HepG2 (cell line): ENCODE measurements around the gene SFRP2. TPM values are rescaled to one million over a fixed set of nuclear protein-coding genes. Genes with fewer than 3 reads are reported as not detected.

Experiments
- ATAC-seq: fragments of 200-7000 bp; cut with Tn5 transposase; 3 replicates; pipeline ENCODE4 v1.9.1; 2020; ENCODE audit warnings: mild to moderate bottlenecking, moderate library complexity
- BruUV-seq: library from RNA; stranded (reverse); fragments of 400-500 nt; replicated peaks from 2 replicates; lab custom pipeline; 2021; lab: Mats Ljungman, UMichigan
- CTCF ChIA-PET: fragments of 300-600 bp; formaldehyde crosslinking; extraction: SDS; loops from one replicate; lab custom pipeline; 2021; ENCODE audit warnings: low total read pairs, inconsistent platforms, low intra/inter-chr PET ratio; lab: Yijun Ruan, JAX
- POLR2A ChIA-PET: fragments of 350-600 bp; sonication (Branson Sonifier 250); formaldehyde crosslinking; loops from one replicate; lab custom pipeline; 2020; ENCODE audit warnings: antibody characterized with exemption, inconsistent platforms; lab: Yijun Ruan, JAX
- DNase-seq: peaks from one replicate; pipeline ENCODE4 v3.0.0-alpha.2; 2015; ENCODE audit warnings: low spot score
- FAIRE-seq: peaks from 3 replicates; lab custom pipeline; 2011; peaks lifted over from hg19 to GRCh38; lab: Jason Lieb, UNC
- H2AFZ ChIP-seq: one replicate; pipeline ENCODE4 v1.6.1; 2011; ENCODE audit warnings: low read length, inconsistent platforms
- H3K27ac ChIP-seq: fragments of 300-600 bp; 3 replicates; pipeline ENCODE4 v1.8.0; 2011; ENCODE audit warnings: mixed run types, mild to moderate bottlenecking, mixed read lengths, low read length, inconsistent platforms; ENCODE audit not compliant: insufficient read depth; ENCODE audit errors: extremely low read length
- H3K27me3 ChIP-seq, 2 experiments: fragments of 200-600 bp in 1 of 2; 2 replicates in 1 of 2; 3 replicates in 1 of 2; pipeline versions ENCODE4 v1.6.0 to v1.8.0; 2011; ENCODE audit warnings: low read length in 2 of 2, mild to moderate bottlenecking in 2 of 2, moderate library complexity in 2 of 2, inconsistent platforms in 1 of 2; ENCODE audit not compliant: insufficient read depth in 2 of 2, control insufficient read depth in 1 of 2
- H3K36me3 ChIP-seq, 2 experiments: fragments of 200-600 bp in 1 of 2; replicated peaks in 1 of 2; 2 replicates in 1 of 2; 3 replicates in 1 of 2; pipeline versions ENCODE4 v1.5.1 to v1.8.0; 2011; ENCODE audit warnings: low read length in 2 of 2, inconsistent platforms in 1 of 2; ENCODE audit not compliant: insufficient read depth in 2 of 2, control insufficient read depth in 1 of 2
- H3K4me1 ChIP-seq: 2 replicates; pipeline ENCODE4 v1.5.1; 2012; ENCODE audit warnings: low read length, inconsistent platforms; ENCODE audit not compliant: insufficient read depth
- H3K4me2 ChIP-seq: 2 replicates; pipeline ENCODE4 v1.6.0; 2011; ENCODE audit warnings: low read depth, low read length, inconsistent platforms
- H3K4me3 ChIP-seq, 3 experiments: fragments of 200-600 bp in 1 of 3; sonication (generic), shearing (Covaris generic) in 1 of 3; replicated peaks in 1 of 3; 2 replicates each; pipeline ENCODE4 v1.5.1; 2011 to 2016; ENCODE audit warnings: low read length in 3 of 3, inconsistent platforms in 2 of 3, low read depth in 2 of 3, mild to moderate bottlenecking in 2 of 3, control low read depth in 1 of 3, mixed read lengths in 1 of 3; ENCODE audit not compliant: insufficient read depth in 1 of 3
- H3K79me2 ChIP-seq: one replicate; pipeline ENCODE4 v1.6.1; 2011; ENCODE audit warnings: low read length, inconsistent platforms; ENCODE audit not compliant: insufficient read depth
- H3K9ac ChIP-seq: 2 replicates; pipeline ENCODE4 v1.6.0; 2011; ENCODE audit warnings: mild to moderate bottlenecking, low read depth, low read length, inconsistent platforms; ENCODE audit not compliant: insufficient read depth
- H3K9me3 ChIP-seq: 2 replicates; pipeline ENCODE4 v1.5.1; 2012; ENCODE audit warnings: mild to moderate bottlenecking, low read length
- H4K20me1 ChIP-seq: 2 replicates; pipeline ENCODE4 v1.6.0; 2011; ENCODE audit warnings: inconsistent platforms, mild to moderate bottlenecking, low read length, moderate library complexity; ENCODE audit not compliant: insufficient read depth
- ETV5 ChIP-seq: IDR thresholded peaks from 2 replicates; pipeline ENCODE4 v1.6.1; 2018; ENCODE audit warnings: missing biosample characterization, missing genetic modification reagents, inconsistent platforms, borderline replicate concordance
- GLMP ChIP-seq: sonication (generic); formaldehyde crosslinking; IDR thresholded peaks from 2 replicates; pipeline ENCODE4 v1.9.0; 2021; ENCODE audit warnings: missing genetic modification reagents, mild to moderate bottlenecking, borderline replicate concordance
- TBX2 ChIP-seq: sonication (generic); formaldehyde crosslinking; IDR thresholded peaks from 2 replicates; pipeline ENCODE4 v1.5.0; 2020; ENCODE audit warnings: missing genetic modification reagents, mild to moderate bottlenecking, borderline replicate concordance
- ZNF891 ChIP-seq: sonication (generic); formaldehyde crosslinking; IDR thresholded peaks from 2 replicates; pipeline ENCODE4 v1.5.0; 2020; ENCODE audit warnings: mild to moderate bottlenecking, missing genetic modification reagents
- WGBS: methylation state at CpG from one replicate; pipeline ENCODE4 v1.1.6; 2017; ENCODE audit warnings: low lambda C conversion rate; 5-methylcytosine and 5-hydroxymethylcytosine counted together
- in situ Hi-C: cut with HindIII; loops from 2 replicates; pipeline ENCODE4 v1.10.0; 2017; ENCODE audit warnings: low pct_unique_long_range_greater_than_20kb; ENCODE audit not compliant: extremely low pct_ligation_motif_present
- intact Hi-C: fragments of 100-400 bp; cut with micrococcal nuclease; formaldehyde crosslinking; loops from one replicate; pipeline ENCODE4 v1.10.0; 2022; ENCODE audit not compliant: unreplicated experiment
- polyA plus RNA-seq, 8 experiments: library from polyadenylated mRNA; depleted of rRNA in 3 of 8; stranded (reverse) in 7 of 8; unstranded in 1 of 8; fragments of >200 nt; fragmentation: Illumina TruSeq in 4 of 8; extraction: Trizol in 4 of 8; gene quantifications; 2 replicates each; pipeline versions ENCODE4 v1.2.1 to v1.2.3, GENCODE V29; 2011 to 2016; ENCODE audit warnings: low read depth in 4 of 8, missing spikeins in 1 of 8, mixed read lengths in 1 of 8; ENCODE audit not compliant: insufficient read depth in 1 of 8
- total RNA-seq, 5 experiments: library from RNA; depleted of rRNA; stranded (reverse); fragments of >200 nt; fragmentation: Illumina TruSeq; extraction: Trizol; gene quantifications; 2 replicates each; pipeline ENCODE4 v1.2.3, GENCODE V29; 2016; ENCODE audit warnings: low read depth in 1 of 5
- TF ChIP-seq, protein P1 (sequence below): sonication (generic); formaldehyde crosslinking; IDR thresholded peaks from 2 replicates; pipeline ENCODE4 v1.8.0; 2022; ENCODE audit warnings: missing genetic modification reagents, low read depth, mild to moderate bottlenecking, borderline replicate concordance
- TF ChIP-seq, protein P2 (sequence below): sonication (generic); formaldehyde crosslinking; IDR thresholded peaks from 2 replicates; pipeline ENCODE4 v1.4.0; 2020; ENCODE audit warnings: mild to moderate bottlenecking, missing genetic modification reagents
- TF ChIP-seq, protein P3 (sequence below): sonication (generic); formaldehyde crosslinking; IDR thresholded peaks from 2 replicates; pipeline ENCODE4 v1.4.0; 2020; ENCODE audit warnings: missing genetic modification reagents, borderline replicate concordance

SFRP2 gene
- total and polyA plus RNA-seq, 2 of the 13 experiments (the other 11 are each of a cell fraction or from before 2014, with no cell fraction given): not detected

DNA sequence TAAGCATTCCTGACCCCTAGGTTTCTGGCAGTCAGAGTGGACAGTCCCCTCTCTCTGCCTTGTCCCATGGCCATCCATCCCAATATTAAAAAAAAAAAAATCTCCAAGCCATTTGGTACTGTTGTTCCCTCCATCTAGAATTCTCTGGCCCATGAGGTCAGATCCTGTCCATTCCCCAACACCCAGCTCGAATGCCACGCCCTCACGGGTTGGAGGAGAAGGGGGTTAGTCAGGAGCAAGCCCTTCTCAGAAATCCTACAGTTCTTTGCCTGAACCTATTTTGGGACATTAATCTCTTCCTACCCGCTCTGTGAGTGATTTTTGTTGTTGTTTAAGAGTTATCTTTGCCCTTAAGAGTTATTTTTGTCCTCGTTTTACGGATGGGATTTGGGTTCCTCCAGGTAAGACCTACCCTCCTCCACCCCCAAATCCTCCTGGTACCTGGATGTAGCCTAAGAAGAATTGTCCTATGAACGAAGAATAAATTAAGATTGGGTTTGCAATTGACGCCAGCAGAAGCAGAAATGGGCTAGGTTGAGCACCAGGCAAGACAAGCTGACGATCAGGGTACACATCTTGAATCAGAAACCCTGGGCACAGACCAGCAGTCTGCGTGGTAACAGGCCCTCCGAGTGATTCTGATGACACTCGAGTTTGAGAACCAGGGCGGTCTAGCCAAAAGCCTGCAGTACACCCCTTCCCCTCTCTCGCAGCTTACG lies 30.0 kb downstream of the SFRP2 start:
- no TSS peak for BruUV-seq
- intact Hi-C loops: no loop called here
- no peaks in the 10 kb centered on the region for H4K20me1 ChIP-seq
- H3K79me2 ChIP-seq: no peaks in the 10 kb centered on the region
- no peak overlapping the region for H3K9ac ChIP-seq
- ATAC-seq (no peak), DNase-seq (no peak), FAIRE-seq (no peak)
- no peak overlapping the region for H3K4me2 ChIP-seq
- H3K4me1 ChIP-seq: no peaks in the 10 kb centered on the region
- H3K27me3 ChIP-seq: peaks cover 0 to 16% of the 10 kb centered on the region in 2 experiments; a peak in 1 of 5 replicates
- ChIA-PET POLR2A (no interaction called here), CTCF (no interaction called here)
- in situ Hi-C loops: no loop called here
- H2AFZ ChIP-seq: no peak overlapping the region
- H3K36me3 ChIP-seq: no peaks in the 10 kb centered on the region
- no peak overlapping the region for H3K27ac ChIP-seq
- no peaks in the 10 kb centered on the region for H3K9me3 ChIP-seq
- no peak overlapping the region for H3K4me3 ChIP-seq
- 15% methylated on average over 11 of the region's 15 CpGs for WGBS
- TF ChIP-seq GLMP (CRISPR knock-in tag): no peak
- TF ChIP-seq, protein P1, sequence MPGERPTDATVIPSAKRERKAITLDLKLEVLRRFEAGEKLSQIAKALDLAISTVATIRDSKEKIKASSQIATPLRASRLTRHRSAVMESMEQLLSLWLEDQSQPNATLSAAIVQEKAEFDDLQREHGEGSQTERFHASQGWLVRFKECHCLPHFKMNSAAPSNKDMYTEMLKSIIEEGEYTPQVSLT (CRISPR knock-in tag): no peak
- no peak for TF ChIP-seq ZNF891 (CRISPR knock-in tag)
- TF ChIP-seq, protein P2, sequence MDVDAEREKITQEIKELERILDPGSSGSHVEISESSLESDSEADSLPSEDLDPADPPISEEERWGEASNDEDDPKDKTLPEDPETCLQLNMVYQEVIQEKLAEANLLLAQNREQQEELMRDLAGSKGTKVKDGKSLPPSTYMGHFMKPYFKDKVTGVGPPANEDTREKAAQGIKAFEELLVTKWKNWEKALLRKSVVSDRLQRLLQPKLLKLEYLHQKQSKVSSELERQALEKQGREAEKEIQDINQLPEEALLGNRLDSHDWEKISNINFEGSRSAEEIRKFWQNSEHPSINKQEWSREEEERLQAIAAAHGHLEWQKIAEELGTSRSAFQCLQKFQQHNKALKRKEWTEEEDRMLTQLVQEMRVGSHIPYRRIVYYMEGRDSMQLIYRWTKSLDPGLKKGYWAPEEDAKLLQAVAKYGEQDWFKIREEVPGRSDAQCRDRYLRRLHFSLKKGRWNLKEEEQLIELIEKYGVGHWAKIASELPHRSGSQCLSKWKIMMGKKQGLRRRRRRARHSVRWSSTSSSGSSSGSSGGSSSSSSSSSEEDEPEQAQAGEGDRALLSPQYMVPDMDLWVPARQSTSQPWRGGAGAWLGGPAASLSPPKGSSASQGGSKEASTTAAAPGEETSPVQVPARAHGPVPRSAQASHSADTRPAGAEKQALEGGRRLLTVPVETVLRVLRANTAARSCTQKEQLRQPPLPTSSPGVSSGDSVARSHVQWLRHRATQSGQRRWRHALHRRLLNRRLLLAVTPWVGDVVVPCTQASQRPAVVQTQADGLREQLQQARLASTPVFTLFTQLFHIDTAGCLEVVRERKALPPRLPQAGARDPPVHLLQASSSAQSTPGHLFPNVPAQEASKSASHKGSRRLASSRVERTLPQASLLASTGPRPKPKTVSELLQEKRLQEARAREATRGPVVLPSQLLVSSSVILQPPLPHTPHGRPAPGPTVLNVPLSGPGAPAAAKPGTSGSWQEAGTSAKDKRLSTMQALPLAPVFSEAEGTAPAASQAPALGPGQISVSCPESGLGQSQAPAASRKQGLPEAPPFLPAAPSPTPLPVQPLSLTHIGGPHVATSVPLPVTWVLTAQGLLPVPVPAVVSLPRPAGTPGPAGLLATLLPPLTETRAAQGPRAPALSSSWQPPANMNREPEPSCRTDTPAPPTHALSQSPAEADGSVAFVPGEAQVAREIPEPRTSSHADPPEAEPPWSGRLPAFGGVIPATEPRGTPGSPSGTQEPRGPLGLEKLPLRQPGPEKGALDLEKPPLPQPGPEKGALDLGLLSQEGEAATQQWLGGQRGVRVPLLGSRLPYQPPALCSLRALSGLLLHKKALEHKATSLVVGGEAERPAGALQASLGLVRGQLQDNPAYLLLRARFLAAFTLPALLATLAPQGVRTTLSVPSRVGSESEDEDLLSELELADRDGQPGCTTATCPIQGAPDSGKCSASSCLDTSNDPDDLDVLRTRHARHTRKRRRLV (CRISPR knock-in tag): no peak
- TF ChIP-seq TBX2 (CRISPR knock-in tag): no peak
- TF ChIP-seq, protein P3, sequence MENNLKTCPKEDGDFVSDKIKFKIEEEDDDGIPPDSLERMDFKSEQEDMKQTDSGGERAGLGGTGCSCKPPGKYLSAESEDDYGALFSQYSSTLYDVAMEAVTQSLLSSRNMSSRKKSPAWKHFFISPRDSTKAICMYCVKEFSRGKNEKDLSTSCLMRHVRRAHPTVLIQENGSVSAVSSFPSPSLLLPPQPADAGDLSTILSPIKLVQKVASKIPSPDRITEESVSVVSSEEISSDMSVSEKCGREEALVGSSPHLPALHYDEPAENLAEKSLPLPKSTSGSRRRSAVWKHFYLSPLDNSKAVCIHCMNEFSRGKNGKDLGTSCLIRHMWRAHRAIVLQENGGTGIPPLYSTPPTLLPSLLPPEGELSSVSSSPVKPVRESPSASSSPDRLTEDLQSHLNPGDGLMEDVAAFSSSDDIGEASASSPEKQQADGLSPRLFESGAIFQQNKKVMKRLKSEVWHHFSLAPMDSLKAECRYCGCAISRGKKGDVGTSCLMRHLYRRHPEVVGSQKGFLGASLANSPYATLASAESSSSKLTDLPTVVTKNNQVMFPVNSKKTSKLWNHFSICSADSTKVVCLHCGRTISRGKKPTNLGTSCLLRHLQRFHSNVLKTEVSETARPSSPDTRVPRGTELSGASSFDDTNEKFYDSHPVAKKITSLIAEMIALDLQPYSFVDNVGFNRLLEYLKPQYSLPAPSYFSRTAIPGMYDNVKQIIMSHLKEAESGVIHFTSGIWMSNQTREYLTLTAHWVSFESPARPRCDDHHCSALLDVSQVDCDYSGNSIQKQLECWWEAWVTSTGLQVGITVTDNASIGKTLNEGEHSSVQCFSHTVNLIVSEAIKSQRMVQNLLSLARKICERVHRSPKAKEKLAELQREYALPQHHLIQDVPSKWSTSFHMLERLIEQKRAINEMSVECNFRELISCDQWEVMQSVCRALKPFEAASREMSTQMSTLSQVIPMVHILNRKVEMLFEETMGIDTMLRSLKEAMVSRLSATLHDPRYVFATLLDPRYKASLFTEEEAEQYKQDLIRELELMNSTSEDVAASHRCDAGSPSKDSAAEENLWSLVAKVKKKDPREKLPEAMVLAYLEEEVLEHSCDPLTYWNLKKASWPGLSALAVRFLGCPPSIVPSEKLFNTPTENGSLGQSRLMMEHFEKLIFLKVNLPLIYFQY (CRISPR knock-in tag): no peak
- TF ChIP-seq ETV5: no peak
